HEK293 (cell line): ENCODE measurements around the gene HDC.
A peak's percentile ranks its signal among the peaks of the same experiment; 100 is the strongest.

Experiments used
- CTCF ChIA-PET: fragments of 350-600 bp; formaldehyde crosslinking; extraction: SDS; loops from one replicate; lab custom pipeline; 2021; ENCODE audit warnings: antibody characterized with exemption; lab: Yijun Ruan, JAX
- POLR2A ChIA-PET: fragments of 300-600 bp; formaldehyde crosslinking; extraction: SDS; loops from one replicate; lab custom pipeline; 2020; ENCODE audit warnings: antibody characterized with exemption, inconsistent platforms; lab: Yijun Ruan, JAX
- H3K27ac ChIP-seq: fragments of 200-500 bp; sonication (Bioruptor generic); 2 replicates; pipeline ENCODE4 v1.5.1; 2014; ENCODE audit warnings: low read depth, low read length, control low read depth, inconsistent platforms; ENCODE audit errors: extremely low read depth
- H3K36me3 ChIP-seq, 2 experiments: fragments of 200-500 bp in 1 of 2; sonication (Bioruptor generic) in 1 of 2; 1 replicate in 1 of 2; 2 replicates in 1 of 2; pipeline ENCODE4 v1.5.1; 2014 to 2017; ENCODE audit warnings: inconsistent platforms in 2 of 2, low read length in 2 of 2; ENCODE audit not compliant: control insufficient read depth in 2 of 2, insufficient read depth in 1 of 2
- H3K4me1 ChIP-seq: fragments of 200-500 bp; sonication (Bioruptor generic); 2 replicates; pipeline ENCODE4 v1.5.1; 2014; ENCODE audit warnings: mild to moderate bottlenecking, low read length, inconsistent platforms; ENCODE audit not compliant: control insufficient read depth, insufficient read depth
- H3K4me3 ChIP-seq: 2 replicates; pipeline ENCODE4 v1.5.1; 2011; ENCODE audit warnings: low read depth, mild to moderate bottlenecking, control low read depth, low read length, moderate library complexity
- H3K9me3 ChIP-seq: fragments of 200-500 bp; sonication (Bioruptor generic); 2 replicates; pipeline ENCODE4 v1.5.1; 2014; ENCODE audit warnings: low read depth, low read length, inconsistent platforms; ENCODE audit not compliant: control insufficient read depth, insufficient read depth
- BCL11B ChIP-seq: fragments of 450-650 bp; formaldehyde crosslinking; IDR thresholded peaks from 2 replicates; pipeline ENCODE4 v1.5.1; 2016; ENCODE audit warnings: low read depth, missing biosample characterization, missing genetic modification characterization
- GFI1B ChIP-seq: fragments of 450-650 bp; formaldehyde crosslinking; IDR thresholded peaks from 2 replicates; pipeline ENCODE4 v1.5.1; 2016; ENCODE audit warnings: missing biosample characterization, missing genetic modification characterization
- PRDM2 ChIP-seq: fragments of 450-650 bp; formaldehyde crosslinking; IDR thresholded peaks from 2 replicates; pipeline ENCODE4 v1.5.1; 2016; ENCODE audit warnings: missing biosample characterization, missing genetic modification characterization, borderline replicate concordance
- PRDM4 ChIP-seq: fragments of 450-650 bp; formaldehyde crosslinking; IDR thresholded peaks from 2 replicates; pipeline ENCODE4 v1.5.1; 2017; ENCODE audit warnings: missing biosample characterization, missing genetic modification characterization
- ZBTB7A ChIP-seq: fragments of 450-650 bp; formaldehyde crosslinking; IDR thresholded peaks from 2 replicates; pipeline ENCODE4 v1.5.1; 2016; ENCODE audit warnings: low read depth, missing biosample characterization, missing genetic modification characterization
- ZNF214 ChIP-seq: fragments of 450-650 bp; formaldehyde crosslinking; IDR thresholded peaks from 2 replicates; pipeline ENCODE4 v1.5.1; 2017; ENCODE audit warnings: missing biosample characterization, mild to moderate bottlenecking, missing genetic modification characterization, borderline replicate concordance
- ZNF221 ChIP-seq: fragments of 450-650 bp; formaldehyde crosslinking; IDR thresholded peaks from 2 replicates; pipeline ENCODE4 v1.5.1; 2017; ENCODE audit warnings: missing biosample characterization, missing genetic modification characterization, borderline replicate concordance
- ZNF223 ChIP-seq: fragments of 450-650 bp; formaldehyde crosslinking; IDR thresholded peaks from 2 replicates; pipeline ENCODE4 v1.5.1; 2016; ENCODE audit warnings: missing biosample characterization, missing genetic modification characterization
- ZNF24 ChIP-seq: fragments of 450-650 bp; formaldehyde crosslinking; IDR thresholded peaks from 2 replicates; pipeline ENCODE4 v1.5.1; 2016; ENCODE audit warnings: missing biosample characterization, missing genetic modification characterization
- ZNF280D ChIP-seq: fragments of 450-650 bp; formaldehyde crosslinking; IDR thresholded peaks from 2 replicates; pipeline ENCODE4 v1.5.1; 2016; ENCODE audit warnings: missing biosample characterization, missing genetic modification characterization
- ZNF488 ChIP-seq: fragments of 450-650 bp; formaldehyde crosslinking; IDR thresholded peaks from 2 replicates; pipeline ENCODE4 v1.5.1; 2016; ENCODE audit warnings: missing biosample characterization, missing genetic modification characterization
- ZNF660 ChIP-seq: fragments of 450-650 bp; IDR thresholded peaks from 2 replicates; pipeline ENCODE4 v1.5.1; 2018; ENCODE audit warnings: missing biosample characterization, mild to moderate bottlenecking, missing genetic modification characterization

Gene HDC

GRCh38 chr15:50256188-50257041 lies 9.1 kb downstream of the HDC start (continued):
- no peak for TF ChIP-seq ZBTB7A (tag by site-specific recombination)
- TF ChIP-seq ZNF24 (tag by site-specific recombination), result peak; percentile 61; the same call in 1 of the 2 replicates

GRCh38 chr15:50252556-50252955 lies 13.0 kb downstream of the HDC start:
- Histone ChIP-seq H3K36me3 (no peaks in the 10 kb centered on the region), H3K4me3 (no peak overlapping the region), H3K9me3 (no peaks in the 10 kb centered on the region), H3K27ac (no peak overlapping the region), H3K4me1 (no peaks in the 10 kb centered on the region)
- CTCF ChIA-PET, result interaction anchor here (0.6 kb wide), 1 partner anchor 10 kb away, joined by 3 read pairs; no protein-coding TSS in a partner anchor
- TF ChIP-seq ZNF214 (tag by site-specific recombination) (no peak), BCL11B (tag by site-specific recombination) (no peak), ZNF488 (tag by site-specific recombination) (no peak), ZNF223 (no peak), ZNF221 (tag by site-specific recombination) (no peak), PRDM2 (no peak), ZNF280D (tag by site-specific recombination) (no peak), PRDM4 (no peak), GFI1B (no peak), ZNF660 (tag by site-specific recombination) (no peak)
- POLR2A ChIA-PET, result no interaction called here
